Measurements from ENCODE around the gene B3GAT1.
"Not testable (repeated sequence)": the region's sequence is repeated elsewhere in the genome, so short reads cannot be mapped to it uniquely, and the experiment has no call there.

B3GAT1 gene

GRCh38 chr11:134350381-134350780 is 61.7 kb downstream of the B3GAT1 start:
- no peak for DNase-seq

GRCh38 chr11:134349802-134350355 is 62.2 kb downstream of the B3GAT1 start:
- no peak for DNase-seq

GRCh38 chr11:134349109-134349801 is 62.8 kb downstream of the B3GAT1 start:
- DNase-seq, result no peak

- no peak for DNase-seq
Observed at GRCh38 chr11:134347441-134347840, 64.6 kb downstream of the B3GAT1 start.

GRCh38 chr11:134346976-134347350 is 65.1 kb downstream of the B3GAT1 start:
- DNase-seq, result no peak

GRCh38 chr11:134346101-134346975 is 65.7 kb downstream of the B3GAT1 start:
- DNase-seq, result no peak

- no peak for DNase-seq
Observed at GRCh38 chr11:134345237-134345550, 66.8 kb downstream of the B3GAT1 start.

GRCh38 chr11:134344497-134345236 is 67.4 kb downstream of the B3GAT1 start:
- not testable (repeated sequence) for DNase-seq

- DNase-seq, result no peak
Observed at GRCh38 chr11:134343646-134344045, 68.4 kb downstream of the B3GAT1 start.

- DNase-seq, result no peak
Observed at GRCh38 chr11:134342572-134343340, 69.3 kb downstream of the B3GAT1 start.

GRCh38 chr11:134341805-134342571 is 70.1 kb downstream of the B3GAT1 start:
- no peak for DNase-seq

- peak; percentile 33 for DNase-seq
Observed at GRCh38 chr11:134340354-134340964, 71.6 kb downstream of the B3GAT1 start.

- no peak for DNase-seq
Observed at GRCh38 chr11:134339756-134340155, 72.3 kb downstream of the B3GAT1 start.

GRCh38 chr11:134338654-134339053 is 73.4 kb downstream of the B3GAT1 start:
- DNase-seq, result no peak

GRCh38 chr11:134338068-134338467 is 74.0 kb downstream of the B3GAT1 start:
- DNase-seq, result no peak

GRCh38 chr11:134337051-134337450 is 75.0 kb downstream of the B3GAT1 start:
- no peak for DNase-seq

GRCh38 chr11:134334796-134335571 is 77.1 kb downstream of the B3GAT1 start:
- DNase-seq, result no peak

GRCh38 chr11:134333946-134334345 is 78.1 kb downstream of the B3GAT1 start:
- DNase-seq, result no peak

GRCh38 chr11:134333312-134333711 is 78.7 kb downstream of the B3GAT1 start:
- DNase-seq, result no peak

GRCh38 chr11:134332782-134333181 is 79.3 kb downstream of the B3GAT1 start:
- no peak for DNase-seq
